Measurements from ENCODE around the gene LEF1. TPM values are rescaled to one million over a fixed set of nuclear protein-coding genes. Genes with fewer than 3 reads are reported as not detected.
A peak's percentile ranks its signal among the peaks of the same experiment; 100 is the strongest.

The LEF1 gene
- total and polyA plus RNA-seq, 9 of the 15 experiments (the other 6 are each of a cell fraction or from before 2014, with no cell fraction given) = 15.1 to 81.1 (median 29.7) TPM

DNA sequence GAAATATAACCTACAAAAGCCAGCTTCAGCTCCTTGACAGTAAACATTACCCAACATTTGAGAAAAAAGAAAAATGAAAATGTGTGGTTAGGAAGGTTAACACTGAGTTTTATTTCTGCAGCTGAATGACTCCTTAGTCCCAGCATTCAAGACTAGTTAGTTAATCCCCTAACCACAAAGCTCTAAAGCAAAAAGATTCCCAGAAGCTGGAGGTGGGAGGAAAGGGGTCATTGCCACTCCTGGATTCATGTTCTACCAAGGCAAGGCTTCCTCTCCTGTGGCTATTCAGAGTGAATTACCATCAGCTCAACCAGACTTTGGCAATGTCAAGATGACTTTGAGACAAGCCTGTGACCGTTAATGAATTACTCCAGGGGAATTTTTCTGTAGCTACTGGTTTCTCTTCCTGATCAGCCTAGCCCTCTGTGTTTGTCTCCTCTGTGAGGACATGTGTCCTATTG lies 115.5 kb downstream of the LEF1 start:
- intact Hi-C loops (cut with micrococcal nuclease) = no loop called here

GRCh38 chr4:108052558-108053120 lies 116.1 kb downstream of the LEF1 start:
- BruUV-seq (replicated peaks) = no TSS peak
- H3K9ac ChIP-seq (ENCODE audit: insufficient read depth in 1 of 2, low read depth in 2 of 2, low read length in 2 of 2) = no peak overlapping the region
- no peak overlapping the region for H3K27ac ChIP-seq (ENCODE audit: extremely low read depth, low read depth, low read length)
- intact Hi-C loops (cut with micrococcal nuclease) = no loop called here
- H3K4me2 ChIP-seq (ENCODE audit: insufficient read depth, low read length) = no peak overlapping the region
- FAIRE-seq (no peak), ATAC-seq (no peak), DNase-seq (ENCODE audit: extremely low read depth in 1 of 4, low spot score in 3 of 4) (no peak)
- CTCF ChIA-PET (ENCODE audit: low intra/inter-chr PET ratio) = no interaction called here
- no peaks in the 10 kb centered on the region for H3K9me3 ChIP-seq (replicated peaks; ENCODE audit: control insufficient read depth, insufficient read depth, low read depth, low read length)
- no peak overlapping the region for H2AFZ ChIP-seq (ENCODE audit: low read depth, low read length)
- POLR2A ChIA-PET = no interaction called here
- H4K20me1 ChIP-seq (replicated peaks; ENCODE audit: control insufficient read depth, insufficient read depth, low read length) = no peaks in the 10 kb centered on the region
- no peaks in the 10 kb centered on the region for H3K79me2 ChIP-seq (ENCODE audit: control insufficient read depth, insufficient read depth, low read length)
- no peaks in the 10 kb centered on the region for H3K27me3 ChIP-seq (ENCODE audit: control insufficient read depth in 2 of 2, insufficient read depth in 2 of 2, low read length in 2 of 2)
- H3K4me3 ChIP-seq = no peak overlapping the region
- H3K36me3 ChIP-seq (ENCODE audit: control insufficient read depth, insufficient read depth, low read length) = peaks cover 19% of the 10 kb centered on the region; the same call in 1 of the 3 replicates
- 82% methylated on average over 2 of the region's 2 CpGs for WGBS (ENCODE audit: insufficient coverage, low coverage, missing lambda C conversion rate)
- in situ Hi-C loops (cut with MboI) = no loop called here
- H3K9me1 ChIP-seq (ENCODE audit: control insufficient read depth, insufficient read depth, low read length) = no peaks in the 10 kb centered on the region
- H3K4me1 ChIP-seq (replicated peaks in 1 of 2; ENCODE audit: control insufficient read depth in 2 of 2, insufficient read depth in 2 of 2, low read length in 2 of 2) = no peaks in the 10 kb centered on the region
- no peak for TF ChIP-seq ELF2 (CRISPR knock-in tag; IDR thresholded peaks at IDR 0.05)
- no peak for TF ChIP-seq ZSCAN32 (CRISPR knock-in tag; IDR thresholded peaks at IDR 0.05)
- TF ChIP-seq HIVEP1 (CRISPR knock-in tag; IDR thresholded peaks at IDR 0.05) = no peak
- no peak for TF ChIP-seq YY1 (IDR thresholded peaks at IDR 0.05; ENCODE audit: borderline replicate concordance in 1 of 3, control insufficient read depth in 1 of 3, extremely low read depth in 1 of 3, insufficient read depth in 3 of 3, insufficient read length in 1 of 3, insufficient replicate concordance in 2 of 3, low read depth in 1 of 3, low read length in 2 of 3)
- no peak for TF ChIP-seq CBX8 (IDR thresholded peaks at IDR 0.05; ENCODE audit: borderline replicate concordance, extremely low read depth, low read depth, low read length, poor library complexity, severe bottlenecking)
- no peak for TF ChIP-seq ZBTB1 (CRISPR knock-in tag; IDR thresholded peaks at IDR 0.05; ENCODE audit: borderline replicate concordance, low read depth)
- TF ChIP-seq ZNF583 (CRISPR knock-in tag; IDR thresholded peaks at IDR 0.05) = no peak
- no peak for TF ChIP-seq HDAC2 (IDR thresholded peaks at IDR 0.05)
- TF ChIP-seq, protein P1, sequence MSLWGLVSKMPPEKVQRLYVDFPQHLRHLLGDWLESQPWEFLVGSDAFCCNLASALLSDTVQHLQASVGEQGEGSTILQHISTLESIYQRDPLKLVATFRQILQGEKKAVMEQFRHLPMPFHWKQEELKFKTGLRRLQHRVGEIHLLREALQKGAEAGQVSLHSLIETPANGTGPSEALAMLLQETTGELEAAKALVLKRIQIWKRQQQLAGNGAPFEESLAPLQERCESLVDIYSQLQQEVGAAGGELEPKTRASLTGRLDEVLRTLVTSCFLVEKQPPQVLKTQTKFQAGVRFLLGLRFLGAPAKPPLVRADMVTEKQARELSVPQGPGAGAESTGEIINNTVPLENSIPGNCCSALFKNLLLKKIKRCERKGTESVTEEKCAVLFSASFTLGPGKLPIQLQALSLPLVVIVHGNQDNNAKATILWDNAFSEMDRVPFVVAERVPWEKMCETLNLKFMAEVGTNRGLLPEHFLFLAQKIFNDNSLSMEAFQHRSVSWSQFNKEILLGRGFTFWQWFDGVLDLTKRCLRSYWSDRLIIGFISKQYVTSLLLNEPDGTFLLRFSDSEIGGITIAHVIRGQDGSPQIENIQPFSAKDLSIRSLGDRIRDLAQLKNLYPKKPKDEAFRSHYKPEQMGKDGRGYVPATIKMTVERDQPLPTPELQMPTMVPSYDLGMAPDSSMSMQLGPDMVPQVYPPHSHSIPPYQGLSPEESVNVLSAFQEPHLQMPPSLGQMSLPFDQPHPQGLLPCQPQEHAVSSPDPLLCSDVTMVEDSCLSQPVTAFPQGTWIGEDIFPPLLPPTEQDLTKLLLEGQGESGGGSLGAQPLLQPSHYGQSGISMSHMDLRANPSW (CRISPR knock-in tag; IDR thresholded peaks at IDR 0.05) = no peak

More for the DNA sequence above, 115.5 kb downstream of the LEF1 start:
- Histone ChIP-seq H3K9ac (ENCODE audit: insufficient read depth in 1 of 2, low read depth in 2 of 2, low read length in 2 of 2) (no peak overlapping the region), H3K79me2 (ENCODE audit: control insufficient read depth, insufficient read depth, low read length) (no peaks in the 10 kb centered on the region), H4K20me1 (replicated peaks; ENCODE audit: control insufficient read depth, insufficient read depth, low read length) (no peaks in the 10 kb centered on the region), H3K4me2 (ENCODE audit: insufficient read depth, low read length) (no peak overlapping the region), H3K9me1 (ENCODE audit: control insufficient read depth, insufficient read depth, low read length) (no peaks in the 10 kb centered on the region), H3K4me1 (replicated peaks in 1 of 2; ENCODE audit: control insufficient read depth in 2 of 2, insufficient read depth in 2 of 2, low read length in 2 of 2) (no peaks in the 10 kb centered on the region), H3K27me3 (ENCODE audit: control insufficient read depth in 2 of 2, insufficient read depth in 2 of 2, low read length in 2 of 2) (no peaks in the 10 kb centered on the region), H3K4me3 (no peak overlapping the region), H3K27ac (ENCODE audit: extremely low read depth, low read depth, low read length) (no peak overlapping the region), H3K36me3 (ENCODE audit: control insufficient read depth, insufficient read depth, low read length) (peaks cover 17% of the 10 kb centered on the region; the same call in 1 of the 3 replicates), H2AFZ (ENCODE audit: low read depth, low read length) (no peak overlapping the region), H3K9me3 (replicated peaks; ENCODE audit: control insufficient read depth, insufficient read depth, low read depth, low read length) (no peaks in the 10 kb centered on the region)
- TF ChIP-seq, protein P2, sequence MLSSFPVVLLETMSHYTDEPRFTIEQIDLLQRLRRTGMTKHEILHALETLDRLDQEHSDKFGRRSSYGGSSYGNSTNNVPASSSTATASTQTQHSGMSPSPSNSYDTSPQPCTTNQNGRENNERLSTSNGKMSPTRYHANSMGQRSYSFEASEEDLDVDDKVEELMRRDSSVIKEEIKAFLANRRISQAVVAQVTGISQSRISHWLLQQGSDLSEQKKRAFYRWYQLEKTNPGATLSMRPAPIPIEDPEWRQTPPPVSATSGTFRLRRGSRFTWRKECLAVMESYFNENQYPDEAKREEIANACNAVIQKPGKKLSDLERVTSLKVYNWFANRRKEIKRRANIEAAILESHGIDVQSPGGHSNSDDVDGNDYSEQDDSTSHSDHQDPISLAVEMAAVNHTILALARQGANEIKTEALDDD (IDR thresholded peaks at IDR 0.05) = 0 out of 2 replicates have a peak, but pooled peaks have one; percentile 24
- TF ChIP-seq ZSCAN32 (CRISPR knock-in tag; IDR thresholded peaks at IDR 0.05) = no peak
- in situ Hi-C loops (cut with MboI) = no loop called here
- WGBS (ENCODE audit: insufficient coverage, low coverage, missing lambda C conversion rate) = 53% methylated on average over 1 of the region's 1 CpG
- no TSS peak for BruUV-seq (replicated peaks)
- ChIA-PET POLR2A (no interaction called here), CTCF (ENCODE audit: low intra/inter-chr PET ratio) (no interaction called here)
- no peak for ATAC-seq
- no peak for FAIRE-seq
- no peak for DNase-seq (ENCODE audit: extremely low read depth in 1 of 4, low spot score in 3 of 4)

Data from K562 (cell line).